WTC11 (cell line): ENCODE data around the gene AKT3. TPM values are rescaled to one million over a fixed set of nuclear protein-coding genes. Genes with fewer than 3 reads are reported as not detected.

Source experiments
- ATAC-seq: fragments of 200-7000 bp; cut with Tn5 transposase; 2 replicates; pipeline ENCODE4 v1.10.0; 2021; ENCODE audit warnings: mild to moderate bottlenecking, moderate library complexity
- CTCF ChIA-PET: fragments of 300-600 bp; sonication (Branson Sonifier 250); formaldehyde crosslinking; loops from one replicate; lab custom pipeline; 2021; ENCODE audit warnings: antibody characterized with exemption; lab: Charles Lee
- POLR2A ChIA-PET: fragments of 350-600 bp; sonication (Branson Sonifier 250); formaldehyde crosslinking; loops from one replicate; lab custom pipeline; 2021; ENCODE audit warnings: antibody characterized with exemption; lab: Charles Lee
- DNase-seq: peaks from one replicate; pipeline ENCODE4 v3.0.0; 2021; ENCODE audit warnings: low spot score
- H3K27ac Mint-ChIP-seq: 2 replicates; pipeline ENCODE4 v1.8.0; 2021; ENCODE audit warnings: mixed read lengths
- H3K27me3 Mint-ChIP-seq: 2 replicates; pipeline ENCODE4 v1.8.0; 2021; ENCODE audit warnings: low read depth, mild to moderate bottlenecking, moderate library complexity, mixed read lengths
- H3K36me3 Mint-ChIP-seq: 2 replicates; pipeline ENCODE4 v1.8.0; 2021; ENCODE audit warnings: mixed read lengths
- H3K4me1 Mint-ChIP-seq: 2 replicates; pipeline ENCODE4 v1.8.0; 2022; ENCODE audit warnings: mixed read lengths
- H3K4me3 Mint-ChIP-seq: 2 replicates; pipeline ENCODE4 v1.8.0; 2021; ENCODE audit warnings: mild to moderate bottlenecking, moderate library complexity, mixed read lengths
- H3K9me3 Mint-ChIP-seq: 2 replicates; pipeline ENCODE4 v1.8.0; 2021; ENCODE audit warnings: mixed read lengths
- ATF1 ChIP-seq: sonication (generic); formaldehyde crosslinking; IDR thresholded peaks from 2 replicates; pipeline ENCODE4 v1.8.1; 2023; ENCODE audit warnings: mild to moderate bottlenecking, moderate library complexity, missing genetic modification reagents
- ATF6 ChIP-seq: sonication (generic); formaldehyde crosslinking; IDR thresholded peaks from 2 replicates; pipeline ENCODE4 v1.8.1; 2023; ENCODE audit warnings: mild to moderate bottlenecking, missing genetic modification reagents
- FOXP4 ChIP-seq: sonication (generic); formaldehyde crosslinking; IDR thresholded peaks from 2 replicates; pipeline ENCODE4 v1.8.0; 2022; ENCODE audit warnings: mild to moderate bottlenecking, missing genetic modification reagents
- GRHL2 ChIP-seq: fragments of 250-450 bp; sonication (Bioruptor Pico); IDR thresholded peaks from 2 replicates; pipeline ENCODE4 v1.8.0; 2022; ENCODE audit warnings: mild to moderate bottlenecking, moderate library complexity; ENCODE audit not compliant: insufficient replicate concordance, severe bottlenecking
- HMGXB4 ChIP-seq: sonication (generic); formaldehyde crosslinking; IDR thresholded peaks from 2 replicates; pipeline ENCODE4 v1.8.1; 2023; ENCODE audit warnings: mild to moderate bottlenecking, moderate library complexity, missing genetic modification reagents
- MXD4 ChIP-seq: fragments of 250-450 bp; sonication (Bioruptor Pico); IDR thresholded peaks from 2 replicates; pipeline ENCODE4 v1.8.0; 2021; ENCODE audit warnings: mild to moderate bottlenecking, moderate library complexity, borderline replicate concordance
- MYBL2 ChIP-seq: sonication (generic); formaldehyde crosslinking; IDR thresholded peaks from 2 replicates; pipeline ENCODE4 v1.8.1; 2023; ENCODE audit warnings: mild to moderate bottlenecking, moderate library complexity, missing genetic modification reagents
- RELA ChIP-seq: sonication (generic); formaldehyde crosslinking; IDR thresholded peaks from 2 replicates; pipeline ENCODE4 v1.8.1; 2022; ENCODE audit warnings: missing genetic modification reagents, mild to moderate bottlenecking, borderline replicate concordance
- TCF7 ChIP-seq: sonication (generic); formaldehyde crosslinking; IDR thresholded peaks from 2 replicates; pipeline ENCODE4 v1.8.0; 2022; ENCODE audit warnings: mild to moderate bottlenecking, low read depth, missing genetic modification reagents, moderate library complexity
- TP53 ChIP-seq: sonication (generic); formaldehyde crosslinking; IDR thresholded peaks from 2 replicates; pipeline ENCODE4 v1.8.1; 2023; ENCODE audit warnings: mild to moderate bottlenecking, missing genetic modification reagents
- ZBTB21 ChIP-seq: sonication (generic); formaldehyde crosslinking; IDR thresholded peaks from 2 replicates; pipeline ENCODE4 v1.8.1; 2023; ENCODE audit warnings: mild to moderate bottlenecking, missing genetic modification reagents, borderline replicate concordance
- ZNF219 ChIP-seq: sonication (generic); formaldehyde crosslinking; IDR thresholded peaks from 2 replicates; pipeline ENCODE4 v1.8.0; 2023; ENCODE audit warnings: missing genetic modification reagents, mild to moderate bottlenecking, borderline replicate concordance
- ZNF416 ChIP-seq: fragments of 250-450 bp; sonication (Bioruptor Pico); IDR thresholded peaks from 2 replicates; pipeline ENCODE4 v1.9.0; 2021; ENCODE audit warnings: mild to moderate bottlenecking, inconsistent platforms
- ZNF425 ChIP-seq: fragments of 250-450 bp; sonication (Bioruptor Pico); conservative IDR thresholded peaks from 2 replicates; pipeline ENCODE4 v1.9.0; 2021; ENCODE audit warnings: mild to moderate bottlenecking
- total RNA-seq: library from RNA; stranded (reverse); gene quantifications from 3 replicates; pipeline ENCODE4 v1.2.3, GENCODE V29; 2021

Gene AKT3
- total RNA-seq, 1 experiment from 2014 or later = 38.5 TPM

GRCh38 chr1:243440406-243440805 lies 409.6 kb downstream of the AKT3 start:
- peaks cover 21% of the 10 kb centered on the region for H3K4me1 Mint-ChIP-seq
- ChIA-PET POLR2A (interaction anchor here (0.6 kb wide), 1 partner anchor 12 kb away, joined by 6 read pairs; no protein-coding TSS in a partner anchor), CTCF (interaction anchor here (0.6 to 1.7 kb wide), 7 partner anchors 25 to 859 kb away, joined by 3 to 8 read pairs (median 3); no protein-coding TSS in a partner anchor)
- no peak for TF ChIP-seq FOXP4 (CRISPR knock-in tag)
- TF ChIP-seq MXD4 (CRISPR knock-in tag) = no peak
- TF ChIP-seq ATF6 (CRISPR knock-in tag) = no peak
- no peak for TF ChIP-seq ZNF416 (CRISPR knock-in tag)
- TF ChIP-seq ZNF425 (CRISPR knock-in tag) = no peak
- TF ChIP-seq GRHL2 (CRISPR knock-in tag) = no peak
- TF ChIP-seq ZNF219 = no peak
- TF ChIP-seq RELA (CRISPR knock-in tag) = no peak
- peak; percentile 87 for ATAC-seq
- H3K27me3 Mint-ChIP-seq = no peaks in the 10 kb centered on the region
- no peaks in the 10 kb centered on the region for H3K36me3 Mint-ChIP-seq
- DNase-seq = no peak
- H3K4me3 Mint-ChIP-seq = no peak overlapping the region
- peak overlapping the region; percentile 38; the same call in 1 of the 2 replicates for H3K27ac Mint-ChIP-seq
- no peaks in the 10 kb centered on the region for H3K9me3 Mint-ChIP-seq

GRCh38 chr1:243438815-243439214 lies 411.2 kb downstream of the AKT3 start:
- Mint-ChIP-seq H3K4me1 (peaks cover 28% of the 10 kb centered on the region), H3K27ac (peak overlapping the region; percentile 64; the same call in 1 of the 2 replicates), H3K36me3 (no peaks in the 10 kb centered on the region), H3K27me3 (no peaks in the 10 kb centered on the region), H3K4me3 (no peak overlapping the region), H3K9me3 (no peaks in the 10 kb centered on the region)
- DNase-seq (no peak), ATAC-seq (no peak)
- TF ChIP-seq HMGXB4 (CRISPR knock-in tag) (no peak), ZBTB21 (CRISPR knock-in tag) (no peak), ATF1 (CRISPR knock-in tag) (no peak), TCF7 (CRISPR knock-in tag) (no peak), MYBL2 (CRISPR knock-in tag) (no peak), TP53 (CRISPR knock-in tag) (no peak)
- ChIA-PET POLR2A (no interaction called here), CTCF (no interaction called here)

Other genes with a start within 250 kb of the AKT3 start
- 16.0 to 18.5 TPM (median 17.7 TPM) in 3 replicates for gene ZBTB18, start 201.0 kb upstream of the AKT3 start, total RNA-seq